CD14-positive monocyte (primary cell): ENCODE results near the gene BICRAL. TPM values are rescaled to one million over a fixed set of nuclear protein-coding genes. Genes with fewer than 3 reads are reported as not detected.
"Not testable (repeated sequence)": the region's sequence is repeated elsewhere in the genome, so short reads cannot be mapped to it uniquely, and the experiment has no call there.

ENCODE experiments used
- DNase-seq, 3 donors: peaks; one replicate each; pipeline ENCODE4 v3.0.0-alpha.2; 2011 to 2022
- H2AFZ ChIP-seq: 2 replicates; pipeline ENCODE4 v1.6.0; 2012; ENCODE audit warnings: mild to moderate bottlenecking, low read depth, low read length, inconsistent platforms; ENCODE audit not compliant: insufficient read depth, poor library complexity, severe bottlenecking
- H3K27ac ChIP-seq, 2 donors: 1 replicate in 1 of 2; 2 replicates in 1 of 2; pipeline ENCODE4 v1.5.1; 2012 to 2013; ENCODE audit warnings: low read length in 2 of 2, control low read depth in 1 of 2, inconsistent platforms in 1 of 2, low read depth in 1 of 2, mild to moderate bottlenecking in 1 of 2
- H3K27me3 ChIP-seq, 2 donors: one replicate each; pipeline versions ENCODE4 v1.6.0 to v1.6.1; 2011 to 2013; ENCODE audit warnings: low read length in 2 of 2; ENCODE audit not compliant: control insufficient read depth in 2 of 2, insufficient read depth in 2 of 2
- H3K36me3 ChIP-seq, 2 donors: replicated peaks in 1 of 2; 1 replicate in 1 of 2; 2 replicates in 1 of 2; pipeline versions ENCODE4 v1.5.1 to v1.6.1; 2012 to 2013; ENCODE audit warnings: low read length in 2 of 2, control low read depth in 1 of 2, inconsistent platforms in 1 of 2, mild to moderate bottlenecking in 1 of 2; ENCODE audit not compliant: insufficient read depth in 2 of 2, control insufficient read depth in 1 of 2
- H3K4me1 ChIP-seq, 2 donors: 1 replicate in 1 of 2; 2 replicates in 1 of 2; pipeline versions ENCODE4 v1.5.1 to v1.6.1; 2012 to 2013; ENCODE audit warnings: low read length in 2 of 2, control low read depth in 1 of 2, inconsistent platforms in 1 of 2, mild to moderate bottlenecking in 1 of 2, moderate library complexity in 1 of 2; ENCODE audit not compliant: insufficient read depth in 2 of 2, control insufficient read depth in 1 of 2
- H3K4me2 ChIP-seq: replicated peaks from 2 replicates; pipeline ENCODE3; 2012; ENCODE audit warnings: low read length, moderate library complexity, mild to moderate bottlenecking; ENCODE audit not compliant: poor library complexity, severe bottlenecking; ENCODE audit errors: extremely low read depth
- H3K4me3 ChIP-seq, 3 experiments: fragments of 200-600 bp in 1 of 3; sonication (generic) in 1 of 3; replicated peaks in 1 of 3; 1 replicate in 2 of 3; 2 replicates in 1 of 3; pipeline ENCODE4 v1.5.1; 2011 to 2013; ENCODE audit warnings: low read length in 3 of 3, mild to moderate bottlenecking in 3 of 3, control low read depth in 2 of 3, low read depth in 2 of 3, inconsistent platforms in 1 of 3, moderate library complexity in 1 of 3
- H3K79me2 ChIP-seq: 2 replicates; pipeline ENCODE4 v1.6.0; 2012; ENCODE audit warnings: mild to moderate bottlenecking, control low read depth, inconsistent platforms, low read length, moderate library complexity; ENCODE audit not compliant: insufficient read depth
- H3K9ac ChIP-seq: 2 replicates; pipeline ENCODE4 v1.6.0; 2017; ENCODE audit warnings: low read length, mild to moderate bottlenecking; ENCODE audit not compliant: insufficient read depth, poor library complexity, severe bottlenecking
- H3K9me3 ChIP-seq, 2 donors: replicated peaks in 1 of 2; 1 replicate in 1 of 2; 2 replicates in 1 of 2; pipeline versions ENCODE4 v1.5.1 to v1.6.1; 2012 to 2013; ENCODE audit warnings: low read length in 2 of 2, control low read depth in 1 of 2; ENCODE audit not compliant: control insufficient read depth in 1 of 2, insufficient read depth in 1 of 2
- H4K20me1 ChIP-seq: 2 replicates; pipeline ENCODE4 v1.6.0; 2012; ENCODE audit warnings: mild to moderate bottlenecking, low read length, control low read depth, moderate library complexity; ENCODE audit not compliant: insufficient read depth
- H3K27ac Mint-ChIP-seq, 7 donors: one replicate each; pipeline ENCODE4 v1.8.0; 2020; ENCODE audit warnings: mild to moderate bottlenecking in 7 of 7, mixed read lengths in 7 of 7, moderate library complexity in 6 of 7, inconsistent platforms in 2 of 7
- H3K27me3 Mint-ChIP-seq, 3 donors: one replicate each; pipeline ENCODE4 v1.8.0; 2021 to 2022; ENCODE audit warnings: low read depth in 3 of 3, mild to moderate bottlenecking in 3 of 3, mixed read lengths in 3 of 3, moderate library complexity in 3 of 3, inconsistent platforms in 1 of 3
- H3K36me3 Mint-ChIP-seq, 2 donors: one replicate each; pipeline ENCODE4 v1.8.0; 2020; ENCODE audit warnings: mixed read lengths in 2 of 2, inconsistent platforms in 1 of 2, mild to moderate bottlenecking in 1 of 2
- H3K4me1 Mint-ChIP-seq: one replicate; pipeline ENCODE4 v1.8.0; 2020; ENCODE audit warnings: mild to moderate bottlenecking, mixed read lengths
- H3K4me3 Mint-ChIP-seq, 2 donors: one replicate each; pipeline ENCODE4 v1.8.0; 2020; ENCODE audit warnings: mild to moderate bottlenecking in 2 of 2, mixed read lengths in 2 of 2, moderate library complexity in 1 of 2
- H3K9me3 Mint-ChIP-seq, 7 donors: one replicate each; pipeline ENCODE4 v1.8.0; 2020 to 2022; ENCODE audit warnings: mixed read lengths in 7 of 7, mild to moderate bottlenecking in 6 of 7, moderate library complexity in 6 of 7, inconsistent platforms in 2 of 7
- WGBS: methylation state at CpG from one replicate; pipeline ENCODE4 v1.1.5; 2013; ENCODE audit warnings: missing lambda C conversion rate; ENCODE audit not compliant: insufficient coverage; 5-methylcytosine and 5-hydroxymethylcytosine counted together
- intact Hi-C, 2 donors: fragments of 100-400 bp; cut with micrococcal nuclease; formaldehyde crosslinking; loops; one replicate each; pipeline versions ENCODE4 v1.15.0 to v1.15.1; 2023
- polyA plus RNA-seq, 3 donors: library from polyadenylated mRNA; depleted of rRNA in 1 of 3; unstranded in 2 of 3; stranded (reverse) in 1 of 3; fragments of 300-500 nt in 2 of 3; fragments of >200 nt in 1 of 3; fragmentation: Illumina TruSeq in 2 of 3; gene quantifications; 1 replicate in 2 of 3; 2 replicates in 1 of 3; pipeline ENCODE4 v1.2.3, GENCODE V29; 2012 to 2021
- TF ChIP-seq, protein P1 (sequence below): fragments of 200-600 bp; IDR thresholded peaks from one replicate; pipeline ENCODE4 v1.8.0; 2022; ENCODE audit warnings: antibody characterized with exemption, mild to moderate bottlenecking

Gene BICRAL
- polyA plus RNA-seq, 3 donors = 1.6 to 14.6 (median 2.2) TPM

DNA sequence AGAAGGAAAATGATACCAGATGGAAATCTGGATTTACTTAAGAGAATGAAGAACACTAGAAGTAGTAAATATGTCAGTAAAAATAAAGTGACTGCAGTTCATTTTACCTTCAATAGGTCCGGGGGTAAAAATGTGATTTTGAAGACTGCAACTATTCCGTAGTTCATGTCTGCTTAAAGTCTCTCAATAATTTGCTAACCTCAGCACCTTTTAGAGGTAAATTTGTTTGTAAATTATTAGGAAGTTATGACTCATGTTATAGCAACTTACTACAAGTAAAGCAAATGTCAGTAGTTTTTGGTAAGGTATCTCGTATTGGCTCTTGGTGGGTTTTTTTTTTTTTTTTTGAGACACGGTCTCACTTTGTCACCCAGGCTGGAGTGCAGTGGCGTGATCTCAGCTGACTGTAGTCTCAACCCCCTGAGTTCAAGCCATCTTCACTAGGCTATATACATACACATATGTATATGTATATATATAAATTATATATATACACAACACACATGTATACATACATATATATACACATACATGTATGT, 32.1 kb downstream of the BICRAL start:
- intact Hi-C loops = no loop called here
- peaks cover 4 to 29% of the 10 kb centered on the region in 2 donors for H3K36me3 ChIP-seq
- peaks cover 35% of the 10 kb centered on the region for H4K20me1 ChIP-seq
- H3K27me3 ChIP-seq = no peaks in the 10 kb centered on the region
- no peak overlapping the region for H3K9ac ChIP-seq
- no peak overlapping the region for H2AFZ ChIP-seq
- TF ChIP-seq, protein P1, sequence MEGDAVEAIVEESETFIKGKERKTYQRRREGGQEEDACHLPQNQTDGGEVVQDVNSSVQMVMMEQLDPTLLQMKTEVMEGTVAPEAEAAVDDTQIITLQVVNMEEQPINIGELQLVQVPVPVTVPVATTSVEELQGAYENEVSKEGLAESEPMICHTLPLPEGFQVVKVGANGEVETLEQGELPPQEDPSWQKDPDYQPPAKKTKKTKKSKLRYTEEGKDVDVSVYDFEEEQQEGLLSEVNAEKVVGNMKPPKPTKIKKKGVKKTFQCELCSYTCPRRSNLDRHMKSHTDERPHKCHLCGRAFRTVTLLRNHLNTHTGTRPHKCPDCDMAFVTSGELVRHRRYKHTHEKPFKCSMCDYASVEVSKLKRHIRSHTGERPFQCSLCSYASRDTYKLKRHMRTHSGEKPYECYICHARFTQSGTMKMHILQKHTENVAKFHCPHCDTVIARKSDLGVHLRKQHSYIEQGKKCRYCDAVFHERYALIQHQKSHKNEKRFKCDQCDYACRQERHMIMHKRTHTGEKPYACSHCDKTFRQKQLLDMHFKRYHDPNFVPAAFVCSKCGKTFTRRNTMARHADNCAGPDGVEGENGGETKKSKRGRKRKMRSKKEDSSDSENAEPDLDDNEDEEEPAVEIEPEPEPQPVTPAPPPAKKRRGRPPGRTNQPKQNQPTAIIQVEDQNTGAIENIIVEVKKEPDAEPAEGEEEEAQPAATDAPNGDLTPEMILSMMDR = no peak
- Mint-ChIP-seq H3K9me3 (peaks cover 0 to 2% (median 0%) of the 10 kb centered on the region in 7 donors), H3K36me3 (peaks cover 31 to 39% of the 10 kb centered on the region in 2 donors), H3K27me3 (no peaks in the 10 kb centered on the region), H3K4me1 (peaks cover 4% of the 10 kb centered on the region), H3K4me3 (no peak overlapping the region), H3K27ac (no peak overlapping the region)
- DNase-seq = no peak
- no CpG with 5 or more reads among the region's 5 CpGs for WGBS
- no peaks in the 10 kb centered on the region for H3K79me2 ChIP-seq
- peaks cover 0 to 4% of the 10 kb centered on the region in 2 donors for H3K4me1 ChIP-seq
- no peaks in the 10 kb centered on the region for H3K9me3 ChIP-seq
- H3K4me2 ChIP-seq = no peak overlapping the region
- H3K27ac ChIP-seq = no peak overlapping the region
- H3K4me3 ChIP-seq = no peak overlapping the region

DNA sequence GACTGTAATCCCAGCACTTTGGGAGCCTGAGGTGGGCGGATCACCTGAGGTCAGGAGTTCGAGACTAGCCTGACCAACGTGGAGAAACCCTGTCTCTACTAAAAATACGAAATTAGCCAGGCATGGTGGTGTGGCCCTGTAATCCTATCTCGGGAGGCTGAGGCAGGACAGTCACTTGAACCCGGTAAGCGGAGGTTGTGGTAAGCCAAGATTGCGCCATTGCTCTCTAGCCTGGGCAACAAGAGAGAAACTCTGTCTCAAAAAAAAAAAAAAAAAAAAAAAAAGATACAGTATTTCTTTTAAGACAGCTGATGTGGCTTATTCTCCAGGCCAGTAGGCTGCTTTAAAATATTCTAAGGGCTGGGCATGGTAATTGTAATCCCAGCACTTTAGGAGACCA, 33.9 kb downstream of the BICRAL start:
- DNase-seq, intact Hi-C loops, H3K4me3 ChIP-seq, H2AFZ ChIP-seq, H3K9me3 Mint-ChIP-seq, H3K79me2 ChIP-seq, H3K4me3 Mint-ChIP-seq, H3K4me2 ChIP-seq, H3K27ac ChIP-seq, H3K27me3 ChIP-seq, H3K9ac ChIP-seq, H3K27me3 Mint-ChIP-seq, H3K4me1 ChIP-seq, H3K9me3 ChIP-seq, H3K4me1 Mint-ChIP-seq: not testable (repeated sequence)
- Mint-ChIP-seq H3K27ac (peak overlapping the region in 3 of 7 donors; percentile 15 to 56 (median 42)), H3K36me3 (peaks cover 26 to 32% of the 10 kb centered on the region in 2 donors)
- Histone ChIP-seq H4K20me1 (peaks cover 40% of the 10 kb centered on the region), H3K36me3 (peaks cover 4 to 22% of the 10 kb centered on the region in 2 donors)
- WGBS = 79% methylated on average over 4 of the region's 8 CpGs
